HG03342 (cell line): ENCODE data around the gene PTPRM.

ENCODE experiments used
- ATAC-seq: cut with Tn5 transposase; IDR thresholded peaks from one replicate; pipeline ENCODE4 v1.9.1; 2021; ENCODE audit warnings: mild to moderate bottlenecking, moderate library complexity; ENCODE audit not compliant: unreplicated experiment

PTPRM gene

GRCh38 chr18:7567474-7568425, 634 bp downstream of the PTPRM start:
- no peak for ATAC-seq

DNA sequence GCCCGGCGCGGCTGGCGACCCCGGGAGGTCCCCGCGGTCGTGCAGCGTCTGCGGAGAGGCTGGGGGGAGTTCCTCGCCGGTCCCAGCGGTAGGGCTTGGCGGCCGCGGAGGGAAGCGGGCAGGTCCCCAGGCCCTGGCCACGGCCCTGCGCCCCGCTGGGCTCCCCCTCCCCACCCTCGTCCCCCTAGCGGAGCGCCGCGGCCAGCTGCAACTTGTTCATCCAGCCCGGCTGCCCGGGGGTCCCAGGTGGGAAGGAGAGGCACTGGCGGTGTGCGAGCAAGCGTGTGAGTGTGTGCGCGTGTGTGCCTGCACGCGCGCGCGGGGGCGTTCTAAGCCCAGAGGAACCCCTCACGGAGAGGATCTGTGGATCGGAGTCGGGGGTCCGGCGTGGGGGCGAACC, 1.3 kb downstream of the PTPRM start:
- no peak for ATAC-seq

DNA sequence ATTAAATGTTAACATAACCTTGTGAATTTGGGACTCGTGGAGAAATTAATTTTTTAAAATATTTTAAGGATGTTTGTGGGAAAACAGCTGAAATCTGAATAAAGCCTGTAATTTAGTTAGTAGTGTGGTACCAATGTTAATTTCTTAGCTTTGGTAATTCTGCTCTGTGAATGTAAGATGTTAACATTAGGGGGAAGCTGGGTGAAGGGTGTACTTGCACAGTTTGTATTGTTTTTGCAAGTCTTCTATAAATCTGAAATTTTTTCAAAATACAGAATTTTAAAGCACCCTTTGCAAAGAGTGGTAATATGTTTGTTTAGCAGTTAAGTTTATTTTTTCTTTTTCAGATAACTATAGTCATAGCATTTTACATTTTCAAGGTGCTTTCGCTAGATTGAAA, 4.5 kb downstream of the PTPRM start:
- ATAC-seq: no peak

GRCh38 chr18:7572822-7573221, 5.7 kb downstream of the PTPRM start:
- no peak for ATAC-seq

- no peak for ATAC-seq
Observed at GRCh38 chr18:7575465-7576028, 8.4 kb downstream of the PTPRM start.

DNA sequence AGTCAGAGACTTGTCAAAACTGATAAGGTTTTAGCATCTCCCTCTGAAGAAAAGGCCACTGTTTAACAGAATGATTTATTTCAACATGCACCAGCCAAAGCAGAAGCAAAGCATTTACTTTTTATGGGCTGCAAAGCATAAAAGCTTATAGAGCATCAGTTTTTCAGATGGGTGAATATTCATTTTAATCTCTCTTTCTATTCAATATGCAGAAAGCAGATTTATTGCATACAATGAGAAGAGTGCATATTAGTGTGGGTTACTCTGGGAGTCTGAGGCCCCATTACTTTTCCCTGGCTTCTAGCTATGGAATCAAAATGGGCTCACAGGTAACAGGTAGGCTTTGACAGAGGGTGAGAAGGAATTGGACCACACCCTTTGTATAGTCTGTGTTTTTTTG, 9.0 kb downstream of the PTPRM start:
- ATAC-seq: no peak

DNA sequence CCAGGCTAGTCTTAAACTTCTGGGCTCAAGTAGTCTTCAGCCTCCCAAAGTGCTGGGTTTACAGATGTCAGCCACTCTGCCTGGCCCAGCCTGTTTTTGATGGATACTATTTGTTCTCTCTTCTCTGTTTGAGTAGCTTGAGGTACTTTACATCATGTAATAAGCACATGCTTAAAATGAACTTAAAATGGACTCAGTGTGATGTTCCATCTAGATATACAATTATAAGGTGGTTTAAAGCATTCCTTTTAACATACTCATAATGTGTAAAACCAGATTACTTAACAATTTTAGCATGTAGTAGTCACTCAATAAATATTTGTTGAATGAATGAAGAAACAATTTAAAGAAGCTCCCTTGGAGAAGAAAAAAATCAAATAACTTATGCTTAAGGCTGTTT, 9.6 kb downstream of the PTPRM start:
- no peak for ATAC-seq

- no peak for ATAC-seq
Observed at GRCh38 chr18:7577706-7578105, 10.6 kb downstream of the PTPRM start.

DNA sequence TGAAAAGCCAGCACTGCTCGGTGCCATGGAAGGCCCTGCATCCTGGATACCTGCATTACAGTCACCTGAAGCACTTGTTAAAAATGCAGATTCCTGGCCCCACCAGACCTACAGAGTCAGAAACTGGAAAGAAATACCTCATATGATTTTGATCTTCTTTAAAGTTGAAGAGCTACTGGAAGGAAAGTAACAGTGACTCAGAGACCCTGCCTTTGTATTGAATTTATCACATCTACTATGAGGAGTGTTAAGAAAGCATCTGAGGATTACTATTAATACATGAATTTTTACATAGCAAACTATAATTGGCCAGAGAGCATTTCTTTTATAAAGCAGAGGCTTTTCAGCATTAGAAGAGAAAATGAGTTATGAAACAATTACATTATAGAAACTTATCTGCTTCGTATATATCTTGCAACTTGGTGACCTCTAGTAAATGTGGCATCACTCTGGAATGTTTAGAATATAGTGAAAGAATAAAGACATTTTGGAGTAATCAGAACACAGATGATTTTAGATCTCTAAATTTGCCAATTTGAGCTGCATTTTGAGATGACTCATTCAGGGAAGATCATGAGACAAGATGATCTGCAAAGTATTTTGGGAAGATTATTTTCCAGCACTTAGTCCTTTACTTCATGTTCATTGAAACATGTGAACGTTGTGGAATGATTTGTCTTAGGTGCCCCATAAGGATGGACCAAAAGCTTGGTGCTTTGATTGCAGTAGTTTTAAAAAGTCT, 12.2 kb downstream of the PTPRM start:
- ATAC-seq: no peak

GRCh38 chr18:7579918-7580542, 12.9 kb downstream of the PTPRM start:
- no peak for ATAC-seq

DNA sequence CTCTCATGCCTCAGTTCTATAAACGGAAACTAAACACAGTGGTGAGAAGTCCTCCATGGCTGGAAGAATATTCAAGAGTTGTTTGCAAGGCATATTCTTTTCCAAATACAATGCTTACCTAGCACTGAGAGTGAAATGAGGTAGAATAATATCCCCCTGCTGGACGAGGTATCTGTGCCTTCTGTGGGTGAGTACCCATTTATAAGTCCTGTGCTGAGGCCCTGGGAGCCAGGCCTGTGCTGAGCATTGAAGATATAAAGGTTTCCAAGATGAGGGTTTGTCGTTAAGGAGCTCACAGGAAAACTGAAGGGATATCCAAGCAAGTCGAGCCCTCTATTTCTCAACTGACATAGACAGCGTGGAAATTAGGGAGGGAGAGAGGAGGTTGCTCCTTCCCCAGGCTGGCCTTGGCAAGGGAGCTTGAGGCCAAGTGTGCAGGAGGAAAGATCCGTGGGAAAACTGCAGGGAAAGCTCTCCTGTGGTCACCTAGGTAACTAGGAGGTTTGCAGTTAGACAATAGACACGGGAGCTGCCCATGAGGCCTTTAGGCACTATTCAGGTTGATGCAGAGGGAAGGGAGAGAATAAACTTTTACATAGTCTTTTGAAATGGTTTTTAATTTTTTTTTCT, 17.6 kb downstream of the PTPRM start:
- no peak for ATAC-seq

DNA sequence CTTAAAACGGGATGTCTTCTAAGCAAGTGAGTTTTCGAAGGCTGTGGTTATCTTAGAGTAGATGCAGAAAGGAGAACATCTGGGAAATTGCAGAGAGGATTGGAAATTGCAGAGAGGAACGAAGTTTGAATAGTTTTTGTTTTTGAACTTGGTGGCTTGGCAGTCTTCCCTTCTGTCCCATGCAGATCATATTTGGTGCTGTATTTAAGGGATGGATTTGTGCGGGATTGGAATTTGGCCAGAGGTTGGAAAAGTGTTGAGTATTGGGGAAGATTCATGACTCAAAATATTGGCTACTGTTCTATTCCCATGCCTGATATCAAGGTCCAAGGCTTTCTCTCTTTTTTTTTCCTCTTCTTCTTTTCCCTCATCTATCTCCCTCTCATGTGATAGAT, 18.2 kb downstream of the PTPRM start:
- ATAC-seq: no peak

- ATAC-seq: no peak
Observed at GRCh38 chr18:7586379-7586778, 19.3 kb downstream of the PTPRM start.

DNA sequence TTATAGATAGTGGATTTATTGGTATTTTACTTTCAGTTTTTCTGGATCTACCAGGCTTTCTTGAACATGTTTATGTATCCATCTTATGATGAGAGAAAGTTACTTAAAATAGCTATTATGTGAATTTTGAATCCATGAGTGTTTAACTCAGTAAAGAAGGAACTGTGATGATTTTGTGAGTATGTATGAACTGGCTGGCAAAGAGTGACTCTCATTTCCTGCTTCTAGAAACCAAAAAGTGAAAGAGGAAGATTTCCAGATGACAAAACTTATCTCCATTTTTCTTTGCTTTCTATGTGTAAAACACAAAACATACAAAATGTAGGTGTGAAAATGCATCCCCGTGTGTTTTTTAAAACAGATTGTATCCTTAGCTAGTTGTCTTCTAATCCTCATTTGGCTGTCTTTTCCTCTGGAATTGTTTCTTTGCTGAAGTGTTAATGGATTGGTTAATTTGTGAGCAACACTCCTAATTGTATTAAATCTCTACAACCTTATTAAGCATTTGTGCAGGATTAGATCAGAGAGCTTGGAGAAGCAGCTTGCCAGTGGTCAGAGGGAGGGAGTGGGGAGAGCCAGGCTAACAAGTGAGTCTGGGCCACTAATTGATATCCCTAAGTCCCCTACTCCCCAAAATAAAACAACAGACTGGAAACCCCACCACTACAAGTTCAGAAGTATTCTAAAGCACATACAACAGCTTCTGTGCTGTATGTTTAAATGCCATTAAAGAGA, 23.9 kb downstream of the PTPRM start:
- no peak for ATAC-seq

- no peak for ATAC-seq
Observed at GRCh38 chr18:7592305-7593071, 25.4 kb downstream of the PTPRM start.

- no peak for ATAC-seq
Observed at GRCh38 chr18:7593218-7593819, 26.2 kb downstream of the PTPRM start.

DNA sequence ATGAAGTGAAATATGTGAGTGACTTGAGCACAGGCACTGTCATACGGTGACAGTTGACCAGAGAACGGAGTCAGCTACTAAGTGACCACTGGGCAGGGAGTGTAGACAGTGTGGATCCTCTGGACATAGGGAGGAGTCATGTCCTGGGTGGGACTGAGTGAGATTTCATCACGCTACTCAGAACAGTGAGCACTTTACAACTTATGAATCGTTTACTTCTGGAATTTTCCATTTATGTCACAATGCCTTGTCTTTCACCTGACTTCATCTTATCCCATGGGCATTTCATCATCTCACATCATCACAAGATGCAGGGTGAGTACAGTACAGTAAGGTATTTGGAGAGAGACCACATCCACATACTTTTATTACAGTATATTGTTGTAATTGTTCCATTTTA, 29.0 kb downstream of the PTPRM start:
- ATAC-seq: no peak

GRCh38 chr18:7597500-7597899, 30.4 kb downstream of the PTPRM start:
- no peak for ATAC-seq
